ENCODE results near the gene SLC7A1. TPM values are rescaled to one million over a fixed set of nuclear protein-coding genes. Genes with fewer than 3 reads are reported as not detected.

Gene SLC7A1
- total RNA-seq, 4 donors from 2014 or later, result 7.3 to 17.9 (median 10.5) TPM

- no peak for TF ChIP-seq CTCF (IDR thresholded peaks at IDR 0.05; ENCODE audit: low read depth)
Observed at GRCh38 chr13:29607465-29607864, 12.0 kb upstream of the SLC7A1 start.

- TF ChIP-seq CTCF (IDR thresholded peaks at IDR 0.05; ENCODE audit: low read depth), result no peak
Observed at GRCh38 chr13:29605860-29606526, 10.5 kb upstream of the SLC7A1 start.

- no peak for TF ChIP-seq CTCF (IDR thresholded peaks at IDR 0.05; ENCODE audit: low read depth)
Observed at GRCh38 chr13:29598321-29598720, 2.8 kb upstream of the SLC7A1 start.

- no peak for TF ChIP-seq CTCF (IDR thresholded peaks at IDR 0.05; ENCODE audit: low read depth)
Observed at GRCh38 chr13:29597706-29598105, 2.2 kb upstream of the SLC7A1 start.

- TF ChIP-seq CTCF (IDR thresholded peaks at IDR 0.05; ENCODE audit: low read depth), result no peak
Observed at GRCh38 chr13:29597246-29597645, 1.8 kb upstream of the SLC7A1 start.

- TF ChIP-seq CTCF (IDR thresholded peaks at IDR 0.05; ENCODE audit: low read depth), result no peak
Observed at GRCh38 chr13:29596064-29596418, 553 bp upstream of the SLC7A1 start.

- TF ChIP-seq CTCF (IDR thresholded peaks at IDR 0.05; ENCODE audit: low read depth), result no peak
Observed at GRCh38 chr13:29594710-29595379, 643 bp downstream of the SLC7A1 start.

Data from subcutaneous adipose tissue (tissue), 4 donors.